Astrocyte of the spinal cord (primary cell): Measurements from ENCODE around the gene TENM4.

Source experiments
- DNase-seq: peaks from one replicate; pipeline ENCODE4 v3.0.0; 2011; ENCODE audit warnings: low read depth, low spot score
- H3K4me3 ChIP-seq: 2 replicates; pipeline ENCODE4 v1.5.1; 2011; ENCODE audit warnings: low read depth, mild to moderate bottlenecking, low read length, moderate library complexity
- in situ Hi-C: cut with HindIII; loops from 2 replicates; pipeline ENCODE4 v1.10.0; 2017; ENCODE audit warnings: low sequenced_read_pairs
- TF ChIP-seq, protein P1 (sequence below): IDR thresholded peaks from 2 replicates; pipeline ENCODE4 v1.5.1; 2012; ENCODE audit warnings: low read depth, mild to moderate bottlenecking, low read length, inconsistent platforms

TENM4 gene

DNA sequence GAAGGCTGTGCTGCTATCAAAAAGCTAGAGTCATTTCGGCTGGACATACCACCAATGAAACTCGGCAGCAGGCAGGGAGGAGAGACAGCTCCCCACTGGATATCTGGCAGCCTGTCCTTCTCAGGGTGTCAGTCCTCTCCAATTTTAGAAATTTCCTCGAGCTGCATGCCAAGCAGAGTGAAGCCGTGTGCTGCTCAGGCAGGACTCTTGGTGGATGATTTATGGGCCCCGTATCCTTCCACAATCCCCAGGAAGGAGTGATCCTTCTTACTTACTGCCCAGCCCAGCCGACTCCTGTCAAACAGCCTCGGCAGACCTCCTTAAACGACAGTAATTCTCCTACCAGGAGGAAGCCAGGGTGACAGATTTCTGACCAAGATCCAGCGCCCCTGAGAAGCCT, 410.4 kb downstream of the TENM4 start:
- no peak overlapping the region for H3K4me3 ChIP-seq
- DNase-seq = no peak
- TF ChIP-seq, protein P1, sequence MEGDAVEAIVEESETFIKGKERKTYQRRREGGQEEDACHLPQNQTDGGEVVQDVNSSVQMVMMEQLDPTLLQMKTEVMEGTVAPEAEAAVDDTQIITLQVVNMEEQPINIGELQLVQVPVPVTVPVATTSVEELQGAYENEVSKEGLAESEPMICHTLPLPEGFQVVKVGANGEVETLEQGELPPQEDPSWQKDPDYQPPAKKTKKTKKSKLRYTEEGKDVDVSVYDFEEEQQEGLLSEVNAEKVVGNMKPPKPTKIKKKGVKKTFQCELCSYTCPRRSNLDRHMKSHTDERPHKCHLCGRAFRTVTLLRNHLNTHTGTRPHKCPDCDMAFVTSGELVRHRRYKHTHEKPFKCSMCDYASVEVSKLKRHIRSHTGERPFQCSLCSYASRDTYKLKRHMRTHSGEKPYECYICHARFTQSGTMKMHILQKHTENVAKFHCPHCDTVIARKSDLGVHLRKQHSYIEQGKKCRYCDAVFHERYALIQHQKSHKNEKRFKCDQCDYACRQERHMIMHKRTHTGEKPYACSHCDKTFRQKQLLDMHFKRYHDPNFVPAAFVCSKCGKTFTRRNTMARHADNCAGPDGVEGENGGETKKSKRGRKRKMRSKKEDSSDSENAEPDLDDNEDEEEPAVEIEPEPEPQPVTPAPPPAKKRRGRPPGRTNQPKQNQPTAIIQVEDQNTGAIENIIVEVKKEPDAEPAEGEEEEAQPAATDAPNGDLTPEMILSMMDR = no peak
- in situ Hi-C loops = no loop called here

DNA sequence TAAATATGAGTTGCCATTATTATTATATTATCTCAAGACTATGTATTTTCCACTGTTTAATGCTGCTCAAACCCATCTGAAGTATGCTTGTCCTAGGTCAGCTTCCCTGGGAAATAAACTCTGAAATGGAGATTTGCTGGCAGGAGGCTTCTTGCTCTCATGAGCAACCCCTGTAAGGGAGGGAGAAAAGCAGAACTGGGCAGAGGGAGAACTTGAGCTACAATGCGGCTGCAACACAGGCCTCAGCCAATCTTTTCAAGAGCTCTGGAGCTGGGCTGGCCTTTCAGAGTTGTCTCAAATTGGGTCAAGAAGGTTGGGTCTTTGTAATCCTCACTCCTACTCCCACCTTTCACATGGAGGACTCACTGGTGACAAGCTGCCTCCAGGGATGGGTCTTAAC, 412.6 kb downstream of the TENM4 start:
- in situ Hi-C loops = no loop called here

DNA sequence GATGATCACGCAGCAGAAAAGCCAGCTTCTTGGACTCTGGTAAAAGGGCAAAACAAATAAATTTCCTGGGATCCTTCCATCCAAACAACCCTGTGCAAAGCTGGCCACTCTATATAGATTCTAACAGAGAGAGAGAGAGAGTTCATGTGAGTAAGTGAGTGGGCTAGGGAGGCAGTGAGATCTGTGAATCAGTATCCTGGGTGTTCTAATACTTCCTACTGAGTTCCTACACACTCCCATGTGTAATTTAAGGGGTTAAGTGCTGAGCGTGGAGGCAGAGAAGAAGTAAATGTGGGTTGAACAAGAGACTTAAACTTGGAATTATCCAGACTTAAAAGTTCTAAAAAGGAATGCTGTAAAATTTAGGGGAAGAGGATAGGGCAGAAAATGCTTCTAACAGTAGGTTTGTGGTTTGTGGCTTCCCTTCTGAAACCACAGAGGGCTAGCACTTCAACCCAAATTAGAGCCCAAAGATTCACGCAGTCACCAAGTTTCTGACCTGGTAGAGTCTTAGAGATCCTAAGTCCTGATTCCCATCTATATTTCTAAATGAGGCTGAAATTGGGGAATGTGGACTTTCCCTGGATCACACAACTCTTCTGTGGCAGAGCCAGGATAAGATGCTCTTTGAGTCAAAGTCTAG, 413.9 kb downstream of the TENM4 start:
- DNase-seq = peak; percentile 60
- in situ Hi-C loops = no loop called here
- H3K4me3 ChIP-seq = no peak overlapping the region
- TF ChIP-seq, protein P1 = no peak

More for the DNA sequence above, 412.6 kb downstream of the TENM4 start:
- DNase-seq = no peak
- TF ChIP-seq, protein P1 = no peak
- no peak overlapping the region for H3K4me3 ChIP-seq

DNA sequence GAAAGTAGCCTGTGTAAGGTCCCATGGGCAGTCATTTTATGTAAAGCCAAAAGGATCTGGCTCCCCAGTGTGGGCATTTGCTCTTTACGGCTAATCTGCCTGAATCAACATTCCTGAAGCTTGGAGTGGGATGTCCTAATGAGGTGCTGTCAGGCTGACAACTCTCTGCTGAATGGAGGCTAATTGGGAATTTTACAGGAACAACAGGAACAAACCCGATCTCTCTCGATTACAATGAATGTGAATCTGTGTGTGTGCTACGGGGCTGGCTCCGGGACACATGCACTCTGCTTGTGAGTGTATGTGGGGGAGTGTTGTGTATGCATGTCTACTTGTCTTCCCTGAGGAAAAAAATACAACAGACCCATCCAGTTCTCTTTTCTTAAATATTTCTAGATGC, 415.2 kb downstream of the TENM4 start:
- no peak for DNase-seq
- no peak overlapping the region for H3K4me3 ChIP-seq
- in situ Hi-C loops = no loop called here
- TF ChIP-seq, protein P1 = no peak

DNA sequence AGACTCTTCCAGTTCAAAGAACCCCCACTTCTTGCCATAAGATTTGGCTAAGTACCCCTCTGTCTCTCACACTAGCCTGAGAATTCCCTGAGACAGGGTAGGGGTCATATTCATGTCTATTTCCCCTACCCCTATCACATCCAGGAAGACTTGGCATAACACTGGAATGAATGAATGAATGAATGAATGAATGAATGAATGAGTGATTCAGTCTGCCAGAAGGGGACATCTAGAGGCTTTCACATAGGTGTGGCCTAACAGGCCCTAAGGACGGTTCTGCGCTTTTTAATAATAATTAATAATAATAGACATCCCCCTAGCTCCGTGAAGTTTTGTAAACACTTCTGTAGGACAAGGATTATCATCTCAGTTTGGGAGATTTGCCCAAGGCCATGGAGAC, 415.7 kb downstream of the TENM4 start:
- in situ Hi-C loops = no loop called here
- TF ChIP-seq, protein P1 = no peak
- no peak overlapping the region for H3K4me3 ChIP-seq
- DNase-seq = no peak

DNA sequence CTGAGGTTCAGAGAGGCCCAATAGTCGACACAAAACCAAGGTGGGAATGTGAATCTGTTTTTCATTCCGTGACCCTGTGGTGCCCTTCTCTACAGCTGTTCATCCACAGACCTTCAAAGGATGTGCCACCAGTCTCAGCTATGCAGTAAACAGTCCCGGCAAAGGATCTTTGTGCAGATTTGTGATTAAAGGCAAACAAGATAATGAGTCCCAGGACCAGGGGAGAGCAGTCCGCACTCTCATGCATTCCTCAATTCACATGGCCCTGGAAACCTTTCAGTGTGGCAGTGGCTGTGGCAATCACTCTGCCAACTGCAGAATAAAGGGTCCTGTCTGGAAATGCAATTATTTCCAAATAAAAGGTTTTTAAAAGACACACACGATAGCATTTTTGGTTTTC, 418.6 kb downstream of the TENM4 start:
- TF ChIP-seq, protein P1 = no peak
- DNase-seq = no peak
- no peak overlapping the region for H3K4me3 ChIP-seq
- in situ Hi-C loops = no loop called here
